Caco-2 (cell line): Measurements from ENCODE around the gene MAP3K15. TPM values are rescaled to one million over a fixed set of nuclear protein-coding genes. Genes with fewer than 3 reads are reported as not detected.

ENCODE experiments used
- Bru-seq: library from RNA; stranded (reverse); fragments of 400-500 nt; gene quantifications from one replicate; lab custom pipeline; 2021; lab: Mats Ljungman, UMichigan
- BruChase-seq, 2 experiments: library from RNA; stranded (reverse); fragments of 400-500 nt; gene quantifications; one replicate each; lab custom pipeline; 2021; lab: Mats Ljungman, UMichigan
- BruUV-seq: library from RNA; stranded (reverse); fragments of 400-500 nt; replicated peaks from 2 replicates; lab custom pipeline; 2021; lab: Mats Ljungman, UMichigan
- CTCF ChIA-PET: fragments of 300-600 bp; sonication (Branson Sonifier 250); formaldehyde crosslinking; loops from one replicate; lab custom pipeline; 2022; ENCODE audit warnings: antibody characterized with exemption; lab: Charles Lee
- POLR2A ChIA-PET: fragments of 300-600 bp; sonication (Branson Sonifier 250); formaldehyde crosslinking; loops from one replicate; lab custom pipeline; 2022; ENCODE audit warnings: antibody characterized with exemption; lab: Charles Lee
- DNase-seq, 2 experiments: peaks; one replicate each; pipeline versions ENCODE4 v3.0.0 to v3.0.0-alpha.2; 2020 to 2022
- H3K27me3 ChIP-seq: replicated peaks from 2 replicates; pipeline ENCODE4 v1.6.0; 2011; ENCODE audit warnings: low read length; ENCODE audit not compliant: control insufficient read depth, insufficient read depth
- H3K36me3 ChIP-seq: 2 replicates; pipeline ENCODE4 v1.5.1; 2011; ENCODE audit warnings: low read length; ENCODE audit not compliant: control insufficient read depth, insufficient read depth
- H3K4me1 ChIP-seq: fragments of 250-450 bp; sonication (Bioruptor Pico); 2 replicates; pipeline ENCODE4 v1.5.1; 2020; ENCODE audit warnings: mild to moderate bottlenecking
- H3K4me3 ChIP-seq: 2 replicates; pipeline ENCODE4 v1.5.1; 2011; ENCODE audit warnings: low read depth, mild to moderate bottlenecking, control low read depth, low read length
- H3K9me3 ChIP-seq: fragments of 250-450 bp; sonication (Bioruptor Pico); 2 replicates; pipeline ENCODE4 v1.5.1; 2020; ENCODE audit warnings: mild to moderate bottlenecking, moderate library complexity
- H3K27ac Mint-ChIP-seq: one replicate; pipeline ENCODE4 v1.8.0; 2022; ENCODE audit warnings: mixed read lengths; ENCODE audit not compliant: unreplicated experiment
- H3K27me3 Mint-ChIP-seq: one replicate; pipeline ENCODE4 v1.8.0; 2022; ENCODE audit warnings: mixed read lengths; ENCODE audit not compliant: insufficient read depth, unreplicated experiment
- H3K36me3 Mint-ChIP-seq: one replicate; pipeline ENCODE4 v1.8.0; 2022; ENCODE audit warnings: mild to moderate bottlenecking, mixed read lengths; ENCODE audit not compliant: insufficient read depth, unreplicated experiment
- H3K4me1 Mint-ChIP-seq: one replicate; pipeline ENCODE4 v1.8.0; 2022; ENCODE audit warnings: low read depth, mixed read lengths; ENCODE audit not compliant: unreplicated experiment
- H3K4me3 Mint-ChIP-seq: one replicate; pipeline ENCODE4 v1.8.0; 2022; ENCODE audit warnings: mild to moderate bottlenecking, moderate library complexity, mixed read lengths; ENCODE audit not compliant: unreplicated experiment
- H3K9me3 Mint-ChIP-seq: one replicate; pipeline ENCODE4 v1.8.0; 2022; ENCODE audit warnings: mixed read lengths; ENCODE audit not compliant: unreplicated experiment
- CTCF ChIP-seq, 2 experiments: fragments of 200-600 bp in 1 of 2; IDR thresholded peaks; 1 replicate in 1 of 2; 2 replicates in 1 of 2; pipeline versions ENCODE4 v1.5.1 to v1.8.0; 2011 to 2022; ENCODE audit warnings: antibody characterized with exemption in 1 of 2, control low read depth in 1 of 2, inconsistent platforms in 1 of 2, low read depth in 1 of 2, low read length in 1 of 2, mild to moderate bottlenecking in 1 of 2, moderate library complexity in 1 of 2; ENCODE audit not compliant: insufficient read depth in 1 of 2, severe bottlenecking in 1 of 2, unreplicated experiment in 1 of 2
- intact Hi-C: fragments of 100-400 bp; cut with micrococcal nuclease; formaldehyde crosslinking; loops from one replicate; pipeline ENCODE4 v1.10.0; 2022; ENCODE audit not compliant: unreplicated experiment
- long read RNA-seq: library from polyadenylated mRNA; stranded (forward); transcript quantifications from one replicate; pipeline ENCODE4 v2.0.0, GENCODE V29; 2022
- total RNA-seq: library from RNA; stranded (reverse); gene quantifications from 2 replicates; pipeline ENCODE4 v1.2.3, GENCODE V29; 2022

Gene MAP3K15, protein sequence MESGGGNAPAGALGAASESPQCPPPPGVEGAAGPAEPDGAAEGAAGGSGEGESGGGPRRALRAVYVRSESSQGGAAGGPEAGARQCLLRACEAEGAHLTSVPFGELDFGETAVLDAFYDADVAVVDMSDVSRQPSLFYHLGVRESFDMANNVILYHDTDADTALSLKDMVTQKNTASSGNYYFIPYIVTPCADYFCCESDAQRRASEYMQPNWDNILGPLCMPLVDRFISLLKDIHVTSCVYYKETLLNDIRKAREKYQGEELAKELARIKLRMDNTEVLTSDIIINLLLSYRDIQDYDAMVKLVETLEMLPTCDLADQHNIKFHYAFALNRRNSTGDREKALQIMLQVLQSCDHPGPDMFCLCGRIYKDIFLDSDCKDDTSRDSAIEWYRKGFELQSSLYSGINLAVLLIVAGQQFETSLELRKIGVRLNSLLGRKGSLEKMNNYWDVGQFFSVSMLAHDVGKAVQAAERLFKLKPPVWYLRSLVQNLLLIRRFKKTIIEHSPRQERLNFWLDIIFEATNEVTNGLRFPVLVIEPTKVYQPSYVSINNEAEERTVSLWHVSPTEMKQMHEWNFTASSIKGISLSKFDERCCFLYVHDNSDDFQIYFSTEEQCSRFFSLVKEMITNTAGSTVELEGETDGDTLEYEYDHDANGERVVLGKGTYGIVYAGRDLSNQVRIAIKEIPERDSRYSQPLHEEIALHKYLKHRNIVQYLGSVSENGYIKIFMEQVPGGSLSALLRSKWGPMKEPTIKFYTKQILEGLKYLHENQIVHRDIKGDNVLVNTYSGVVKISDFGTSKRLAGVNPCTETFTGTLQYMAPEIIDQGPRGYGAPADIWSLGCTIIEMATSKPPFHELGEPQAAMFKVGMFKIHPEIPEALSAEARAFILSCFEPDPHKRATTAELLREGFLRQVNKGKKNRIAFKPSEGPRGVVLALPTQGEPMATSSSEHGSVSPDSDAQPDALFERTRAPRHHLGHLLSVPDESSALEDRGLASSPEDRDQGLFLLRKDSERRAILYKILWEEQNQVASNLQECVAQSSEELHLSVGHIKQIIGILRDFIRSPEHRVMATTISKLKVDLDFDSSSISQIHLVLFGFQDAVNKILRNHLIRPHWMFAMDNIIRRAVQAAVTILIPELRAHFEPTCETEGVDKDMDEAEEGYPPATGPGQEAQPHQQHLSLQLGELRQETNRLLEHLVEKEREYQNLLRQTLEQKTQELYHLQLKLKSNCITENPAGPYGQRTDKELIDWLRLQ (N-terminal part only)
- total RNA-seq (1.3 and 1.5 TPM in 2 replicates), Bru-seq, nascent RNA (percentile 37 among the genes with signal in this experiment), BruChase-seq, experiment 1, labeled RNA remaining after a 2-hour chase (percentile 36 among the genes with signal in this experiment), BruChase-seq, experiment 2, labeled RNA remaining after a 6-hour chase (percentile 33 among the genes with signal in this experiment)
- long read RNA-seq, partial matches to known transcripts, result 1 of 7 reads
- long read RNA-seq, other reads (novel, unspliced or antisense), result 6 of 7 reads

DNA sequence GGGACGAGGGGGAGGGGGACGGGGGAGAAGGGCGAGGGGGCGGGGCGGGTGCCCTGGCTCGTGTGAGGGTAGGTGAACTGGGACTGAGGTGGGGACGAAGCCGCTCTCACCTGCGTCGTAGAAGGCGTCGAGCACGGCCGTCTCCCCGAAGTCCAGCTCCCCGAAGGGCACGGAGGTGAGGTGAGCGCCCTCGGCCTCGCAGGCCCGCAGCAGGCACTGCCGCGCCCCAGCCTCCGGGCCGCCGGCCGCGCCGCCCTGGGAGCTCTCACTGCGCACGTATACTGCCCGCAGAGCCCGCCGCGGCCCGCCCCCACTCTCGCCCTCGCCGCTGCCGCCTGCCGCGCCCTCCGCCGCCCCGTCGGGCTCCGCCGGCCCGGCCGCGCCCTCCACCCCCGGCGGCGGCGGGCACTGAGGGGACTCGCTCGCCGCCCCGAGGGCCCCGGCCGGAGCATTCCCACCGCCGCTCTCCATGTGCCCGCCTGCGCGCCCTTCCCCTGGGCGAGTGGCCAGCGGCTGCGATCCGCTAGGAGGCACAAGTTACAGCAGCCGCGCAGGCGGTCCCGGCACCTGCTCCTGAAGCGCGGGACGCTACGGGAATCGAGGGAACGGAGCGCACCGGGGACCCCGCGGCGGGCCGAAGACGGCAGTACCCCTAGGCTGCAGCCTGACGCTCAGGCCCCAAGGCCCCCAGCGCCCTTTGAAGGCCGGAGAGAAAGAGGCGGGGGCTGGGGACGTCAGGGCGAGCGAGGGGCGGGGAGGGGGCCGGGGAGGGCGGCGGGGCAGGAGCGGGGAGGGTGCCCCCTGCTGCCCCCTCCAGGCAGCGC lies at the start of gene MAP3K15:
Gene MAP3K15, minus strand, starts transcription at position 718 of the 824 bp plus-strand sequence. Its CDS starts 247 bp downstream, at position 471.
- Histone ChIP-seq H3K27me3 (no peaks in the 10 kb centered on the region), H3K4me1 (no peaks in the 10 kb centered on the region), H3K36me3 (no peaks in the 10 kb centered on the region), H3K9me3 (no peaks in the 10 kb centered on the region), H3K4me3 (peak within 1 kb of the TSS; percentile 43)
- Mint-ChIP-seq H3K9me3 (no peaks in the 10 kb centered on the region), H3K36me3 (no peaks in the 10 kb centered on the region), H3K4me1 (no peaks in the 10 kb centered on the region), H3K4me3 (peak within 1 kb of the TSS; percentile 69), H3K27ac (no peak within 1 kb of the TSS), H3K27me3 (peaks cover 2% of the 10 kb centered on the region)
- POLR2A ChIA-PET, result no interaction called here
- TF ChIP-seq CTCF (IDR thresholded peaks at IDR 0.05; ENCODE audit: insufficient read depth in 1 of 2, low read depth in 1 of 2, low read length in 1 of 2, severe bottlenecking in 1 of 2, unreplicated experiment in 1 of 2), result peak in 1 of 2 experiments; percentile 20
- no TSS peak for BruUV-seq
- DNase-seq, result peak in 1 of 2 experiments; percentile 59
- CTCF ChIA-PET, result interaction anchor here (1.0 kb wide), 1 partner anchor 132 kb away, joined by 4 read pairs; no protein-coding TSS in a partner anchor
- intact Hi-C loops, result loop anchor here (1.0 kb wide), 1 partner anchor 143 kb away; no protein-coding TSS in a partner anchor

DNA sequence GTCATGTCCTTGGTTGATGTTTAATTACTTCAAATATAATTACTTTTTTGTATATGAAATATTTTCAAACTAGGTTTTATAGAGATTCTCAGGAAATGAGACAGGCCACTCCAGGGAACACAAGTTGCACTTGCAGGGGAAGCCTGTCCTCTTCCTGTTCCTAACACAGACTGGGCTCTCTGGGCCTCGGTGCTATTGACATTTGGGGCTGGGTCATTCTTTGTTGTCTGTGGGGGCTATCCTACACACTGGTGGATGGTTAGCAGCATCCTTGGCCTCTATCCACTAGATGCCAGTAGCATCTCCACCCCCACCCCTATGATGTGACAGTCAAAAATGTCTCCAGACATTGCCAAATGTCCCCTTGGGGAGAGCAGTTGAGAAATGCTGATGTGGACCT lies 49.3 kb upstream of the MAP3K15 start:
- intact Hi-C loops, result no loop called here
- TF ChIP-seq CTCF (IDR thresholded peaks at IDR 0.05; ENCODE audit: insufficient read depth in 1 of 2, low read depth in 1 of 2, low read length in 1 of 2, severe bottlenecking in 1 of 2, unreplicated experiment in 1 of 2), result no peak
- Mint-ChIP-seq H3K9me3 (no peaks in the 10 kb centered on the region), H3K4me1 (peaks cover 19% of the 10 kb centered on the region), H3K36me3 (peaks cover 28% of the 10 kb centered on the region), H3K27me3 (no peaks in the 10 kb centered on the region), H3K4me3 (no peak overlapping the region), H3K27ac (no peak overlapping the region)
- Histone ChIP-seq H3K9me3 (no peaks in the 10 kb centered on the region), H3K4me3 (no peak overlapping the region), H3K27me3 (no peaks in the 10 kb centered on the region), H3K4me1 (peaks cover 15% of the 10 kb centered on the region; the same call in 1 of the 2 replicates), H3K36me3 (no peaks in the 10 kb centered on the region; the same call in 1 of the 2 replicates)
- CTCF ChIA-PET, result no interaction called here
- DNase-seq, result no peak
- BruUV-seq, result no TSS peak
- POLR2A ChIA-PET, result no interaction called here
